Hair follicular keratinocyte (primary cell): ENCODE data around the gene OR2D3. TPM values are rescaled to one million over a fixed set of nuclear protein-coding genes. Genes with fewer than 3 reads are reported as not detected.

Source experiments
- total RNA-seq: library from RNA; depleted of rRNA; stranded (reverse); fragments of >200 nt; gene quantifications from 2 replicates; pipeline ENCODE4 v1.2.3, GENCODE V29; 2015

OR2D3 gene
- not detected in 2 replicates for total RNA-seq

GRCh38 chr11:6920702-6921101 is at the start of gene OR2D3:
TSS of gene OR2D3 (plus strand) at chr11:6921002. CDS start at chr11:6921002, 0 bp downstream.

GRCh38 chr11:6876325-6876724 is 44.5 kb upstream of the OR2D3 start, which contains the start of gene OR10A4:
TSS of gene OR10A4 (plus strand) at chr11:6876625. CDS start at chr11:6876648, 23 bp downstream.

GRCh38 chr11:6892400-6892799 is 28.4 kb upstream of the OR2D3 start, which contains the start of gene OR2D2:
TSS of gene OR2D2 (minus strand) at chr11:6892500. CDS start at chr11:6892500, 0 bp downstream.

GRCh38 chr11:6926208-6927029 is 5.6 kb downstream of the OR2D3 start, which contains the start of gene ZNF215:
TSS of gene ZNF215 (plus strand) at chr11:6926426. CDS start at chr11:6932273, 5,847 bp downstream.

Other genes with a start within 250 kb of the OR2D3 start
- 54.1 and 63.7 TPM in 2 replicates for gene MRPL17, start 237.7 kb upstream of the OR2D3 start, total RNA-seq
- gene OR2AG2, start 149.0 kb upstream of the OR2D3 start, total RNA-seq = 0.11 TPM in 1 of 2 replicates, not detected in the other
- not detected in 2 replicates for gene OR2AG1, start 138.0 kb upstream of the OR2D3 start, total RNA-seq
- gene OR6A2, start 121.3 kb upstream of the OR2D3 start, total RNA-seq = not detected in 2 replicates
- not detected in 2 replicates for gene OR10A5, start 75.3 kb upstream of the OR2D3 start, total RNA-seq
- gene OR10A2, start 57.9 kb upstream of the OR2D3 start, total RNA-seq = not detected in 2 replicates
- not detected in 2 replicates for gene OR10A4, start 44.4 kb upstream of the OR2D3 start, total RNA-seq
- not detected in 2 replicates for gene OR2D2, start 28.5 kb upstream of the OR2D3 start, total RNA-seq
- gene ZNF215, start 5.4 kb downstream of the OR2D3 start, total RNA-seq = 3.8 and 5.3 TPM in 2 replicates
- gene ZNF214, start 99.3 kb downstream of the OR2D3 start, total RNA-seq = 1.1 and 2.1 TPM in 2 replicates
- gene NLRP14, start 99.5 kb downstream of the OR2D3 start, total RNA-seq = 0.04 and 0.08 TPM in 2 replicates
- gene RBMXL2, start 168.0 kb downstream of the OR2D3 start, total RNA-seq = not detected in 2 replicates